LoVo (cell line): ENCODE measurements around the gene GUCA2B.

Experiments used
- DNase-seq: peaks from one replicate; pipeline ENCODE4 v3.0.0-alpha.2; 2016; ENCODE audit warnings: low spot score

GUCA2B gene

DNA sequence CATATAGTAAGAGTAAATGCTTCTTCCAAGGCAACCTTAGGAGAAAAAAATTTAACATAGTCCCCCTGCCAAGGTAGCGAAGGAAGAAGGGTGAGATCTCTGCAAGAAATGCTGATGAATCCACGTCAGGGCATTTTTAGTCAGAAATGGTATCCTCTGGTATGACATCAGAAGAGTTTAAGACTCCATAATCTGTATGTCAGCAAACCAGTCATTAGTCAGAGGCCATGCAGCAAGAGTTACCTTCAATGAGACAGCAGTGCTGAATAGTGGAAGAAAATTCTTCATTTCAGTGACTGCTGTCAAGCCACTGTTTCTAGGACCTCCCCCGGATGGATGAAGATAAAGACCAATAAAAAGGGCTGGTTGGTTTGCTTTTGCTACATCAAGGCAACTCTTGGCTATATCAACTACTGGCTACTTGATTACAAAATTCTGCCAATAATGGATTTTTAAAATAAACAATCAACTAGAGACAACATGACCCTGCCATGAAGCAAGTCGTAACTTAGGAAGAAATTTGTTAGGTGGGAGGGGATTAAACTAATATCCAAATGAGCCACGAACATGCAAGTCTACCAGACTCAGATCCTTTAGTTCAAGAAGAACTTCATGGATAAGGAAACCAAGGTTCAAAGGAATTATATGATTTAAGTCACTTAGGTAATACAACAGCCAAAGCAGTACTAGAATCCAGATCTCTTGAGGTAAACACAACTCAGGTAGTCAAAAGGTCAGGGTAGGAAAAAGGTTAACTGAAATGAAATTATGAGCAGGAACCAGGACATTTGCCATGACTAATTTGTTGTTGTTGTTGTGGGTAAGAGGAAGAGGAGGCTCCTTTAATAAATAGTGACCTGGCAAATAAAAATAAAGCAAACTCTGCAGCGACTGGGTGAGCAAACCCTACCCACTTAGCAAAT lies 37.0 kb downstream of the GUCA2B start:
- no peak for DNase-seq

DNA sequence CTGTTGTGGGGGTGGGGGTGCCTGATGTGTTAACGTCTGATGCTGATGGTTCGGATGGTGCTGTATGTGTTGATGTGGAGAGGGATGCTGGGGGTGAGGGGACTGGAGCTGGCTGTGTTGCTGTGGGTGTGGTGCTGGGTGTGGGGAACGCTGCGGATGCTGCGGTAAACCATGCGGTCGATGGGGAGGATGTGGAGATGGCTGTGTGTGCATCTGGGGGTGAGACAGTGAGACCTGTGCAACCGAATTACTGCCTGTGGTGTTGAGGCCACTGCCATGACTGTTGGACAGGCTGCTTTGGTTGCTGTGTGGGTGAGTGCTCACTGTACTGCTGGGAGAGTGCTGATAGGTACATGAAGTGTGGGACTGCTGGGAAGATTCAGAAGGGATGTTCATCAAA lies 38.1 kb downstream of the GUCA2B start:
- no peak for DNase-seq

DNA sequence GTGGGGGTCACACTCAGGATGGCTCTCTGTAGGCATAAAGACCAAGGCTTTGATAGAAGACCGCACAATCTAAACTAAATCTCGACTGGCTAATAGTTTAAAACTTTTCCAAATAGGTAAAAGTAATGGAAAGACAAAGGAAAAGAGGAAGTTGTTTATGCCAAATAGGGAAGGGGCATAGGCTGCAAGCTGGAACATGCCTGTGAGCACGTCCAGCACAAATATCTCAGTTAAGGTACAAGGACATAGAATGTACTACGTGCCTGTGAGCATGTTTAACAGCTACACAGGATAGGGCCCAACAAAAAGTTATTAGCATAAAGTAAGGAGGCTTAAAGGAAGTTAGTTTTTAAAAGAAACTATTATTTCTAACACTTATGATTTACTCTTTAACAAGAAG lies 38.9 kb downstream of the GUCA2B start:
- no peak for DNase-seq

DNA sequence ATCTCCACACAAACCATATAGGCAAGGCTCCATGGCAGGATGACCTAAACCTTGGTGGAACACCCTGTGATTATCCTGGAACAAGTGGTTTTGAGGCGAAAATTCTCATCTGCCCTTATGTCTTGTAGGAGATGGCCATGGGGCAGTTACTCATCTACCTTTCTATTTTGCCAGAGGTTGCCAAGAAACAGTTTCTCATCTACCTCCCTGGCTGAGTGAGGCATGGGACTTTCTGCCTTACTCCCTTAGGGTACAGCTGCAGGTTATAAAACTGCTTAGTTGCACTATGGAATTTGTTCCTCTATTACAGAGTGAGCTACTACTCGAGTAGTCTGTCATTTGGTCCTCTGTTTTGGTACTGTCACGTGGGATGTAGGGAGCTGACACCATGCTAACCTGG lies 42.6 kb downstream of the GUCA2B start:
- no peak for DNase-seq

DNA sequence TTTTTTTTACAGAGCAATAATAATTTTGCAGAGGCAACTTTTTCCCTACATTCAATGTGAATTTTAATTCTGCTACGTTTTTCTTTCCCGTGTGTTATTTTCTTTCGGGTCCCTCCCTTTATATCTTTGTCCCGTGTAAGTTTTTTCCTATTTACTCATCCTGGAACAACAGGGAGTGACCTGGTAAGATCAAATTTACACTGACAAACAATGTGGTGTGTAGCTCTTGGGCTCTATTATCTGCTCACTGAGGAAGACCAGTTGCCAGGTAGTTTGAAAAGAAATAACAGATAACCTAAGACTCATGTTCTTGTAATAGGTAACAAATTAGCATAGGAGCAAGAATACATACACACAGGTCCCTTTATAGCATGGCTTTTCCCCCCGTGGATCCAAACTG lies 45.0 kb downstream of the GUCA2B start:
- DNase-seq: no peak

DNA sequence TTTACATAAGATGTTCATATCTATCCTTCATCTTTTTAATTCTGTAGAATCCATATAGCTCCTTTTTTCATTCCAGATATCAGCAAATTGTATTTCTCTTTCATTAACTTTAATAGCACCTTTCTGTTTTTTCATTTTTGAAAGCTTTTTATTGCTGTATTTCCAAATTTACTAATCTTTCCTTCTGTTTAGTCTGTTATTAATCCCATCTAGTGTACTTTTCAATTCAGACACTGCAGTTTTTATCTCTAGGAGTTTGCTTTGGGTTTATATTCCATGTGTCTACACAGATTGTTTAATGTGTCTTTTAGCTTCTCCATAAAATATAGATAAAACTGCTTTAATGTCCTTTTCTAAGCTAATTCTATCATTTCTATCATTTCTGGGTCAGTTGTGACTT lies 48.8 kb downstream of the GUCA2B start:
- no peak for DNase-seq
